Stimulated activated CD4-positive, alpha-beta T cell treated with anti-CD3 and anti-CD28 coated beads, Interleukin-4, amount 100 ng/mL, for 24 hours (primary cell): Measurements from ENCODE around the gene CLEC2L.
"Not testable (repeated sequence)": the region's sequence is repeated elsewhere in the genome, so short reads cannot be mapped to it uniquely, and the experiment has no call there.

Source experiments
- DNase-seq: peaks from one replicate; pipeline ENCODE4 v3.0.0-alpha.2; 2020

Gene CLEC2L

DNA sequence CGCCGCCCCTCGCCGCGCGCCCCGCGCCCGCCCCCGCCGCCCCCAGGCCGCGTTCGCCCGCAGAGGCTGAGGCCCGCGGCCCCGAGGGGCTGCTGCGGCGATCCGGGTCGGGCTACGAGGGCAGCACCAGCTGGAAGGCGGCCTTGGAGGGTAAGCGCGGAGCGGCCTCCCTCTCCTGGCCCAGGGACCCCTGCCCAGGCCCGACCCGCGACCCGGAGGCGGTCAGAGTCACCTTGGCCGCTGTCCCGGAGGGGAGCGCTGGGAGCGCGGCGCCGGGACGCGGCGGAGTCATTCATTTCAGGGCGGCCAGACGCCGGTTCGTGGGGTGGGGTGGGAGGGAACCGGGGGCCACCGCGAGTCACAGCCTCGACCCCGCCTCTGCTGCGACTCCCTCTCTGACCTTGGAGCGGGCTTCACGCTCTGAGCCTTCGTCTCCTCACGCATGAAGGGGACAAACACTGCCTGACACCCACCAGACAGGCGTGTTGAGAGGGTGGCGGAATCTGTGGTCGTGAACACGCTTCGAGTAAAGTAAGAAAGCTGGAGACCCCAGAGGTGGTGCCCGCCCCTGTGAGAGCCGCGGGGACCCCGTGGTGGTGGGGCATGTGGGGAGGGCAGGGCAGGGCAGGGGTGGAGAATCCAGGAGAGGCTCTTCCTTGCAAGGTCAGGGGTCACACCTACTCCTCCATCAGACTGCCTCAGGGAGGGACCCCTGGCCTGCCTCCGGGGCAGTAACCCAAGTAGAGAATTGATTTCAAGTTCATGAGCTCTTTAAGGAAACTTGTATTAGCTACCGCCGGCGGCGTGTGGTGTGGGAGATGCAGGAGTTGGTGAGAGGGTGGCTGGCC is 707 bp downstream of the CLEC2L start:
- no peak for DNase-seq

DNA sequence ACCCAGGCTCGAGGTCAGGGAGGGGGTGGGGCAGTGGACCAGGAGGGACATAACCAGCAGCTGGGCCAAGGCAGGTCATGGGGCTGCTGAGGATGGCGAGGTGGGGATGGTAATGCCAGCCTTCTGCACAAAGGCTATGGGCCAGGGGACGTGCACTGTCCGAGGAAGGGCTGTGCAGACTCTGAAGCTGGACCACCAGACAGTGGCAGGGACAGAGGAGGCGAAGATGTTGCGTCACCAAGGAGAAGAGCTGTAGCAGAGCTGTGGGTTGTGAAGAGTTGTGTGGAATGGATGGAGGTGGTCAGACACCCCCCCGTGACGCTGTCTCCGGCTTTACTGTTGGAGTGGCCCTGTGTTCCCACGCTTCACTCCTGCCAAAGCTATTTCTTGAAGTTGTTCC is 1.8 kb downstream of the CLEC2L start:
- no peak for DNase-seq

DNA sequence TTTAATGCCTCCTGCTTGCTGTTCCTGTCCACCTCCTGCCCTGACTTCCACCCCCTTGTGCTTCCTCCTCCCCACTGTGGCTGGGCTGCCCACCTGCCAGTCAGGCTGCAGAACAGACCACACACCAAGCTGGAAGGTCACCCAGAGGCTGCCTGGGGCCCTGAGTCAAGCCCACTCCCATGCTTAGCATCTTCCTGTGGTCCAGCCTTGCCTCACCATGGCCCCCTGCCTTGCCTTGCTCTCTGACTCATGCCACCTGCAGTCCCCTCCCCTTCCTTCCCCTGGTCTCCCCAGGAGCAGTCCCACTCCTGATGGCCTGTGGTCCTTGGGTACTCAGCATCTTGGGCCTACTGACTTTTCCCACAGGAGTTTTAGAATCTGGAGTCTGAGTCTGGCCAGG is 2.3 kb downstream of the CLEC2L start:
- DNase-seq, result no peak

DNA sequence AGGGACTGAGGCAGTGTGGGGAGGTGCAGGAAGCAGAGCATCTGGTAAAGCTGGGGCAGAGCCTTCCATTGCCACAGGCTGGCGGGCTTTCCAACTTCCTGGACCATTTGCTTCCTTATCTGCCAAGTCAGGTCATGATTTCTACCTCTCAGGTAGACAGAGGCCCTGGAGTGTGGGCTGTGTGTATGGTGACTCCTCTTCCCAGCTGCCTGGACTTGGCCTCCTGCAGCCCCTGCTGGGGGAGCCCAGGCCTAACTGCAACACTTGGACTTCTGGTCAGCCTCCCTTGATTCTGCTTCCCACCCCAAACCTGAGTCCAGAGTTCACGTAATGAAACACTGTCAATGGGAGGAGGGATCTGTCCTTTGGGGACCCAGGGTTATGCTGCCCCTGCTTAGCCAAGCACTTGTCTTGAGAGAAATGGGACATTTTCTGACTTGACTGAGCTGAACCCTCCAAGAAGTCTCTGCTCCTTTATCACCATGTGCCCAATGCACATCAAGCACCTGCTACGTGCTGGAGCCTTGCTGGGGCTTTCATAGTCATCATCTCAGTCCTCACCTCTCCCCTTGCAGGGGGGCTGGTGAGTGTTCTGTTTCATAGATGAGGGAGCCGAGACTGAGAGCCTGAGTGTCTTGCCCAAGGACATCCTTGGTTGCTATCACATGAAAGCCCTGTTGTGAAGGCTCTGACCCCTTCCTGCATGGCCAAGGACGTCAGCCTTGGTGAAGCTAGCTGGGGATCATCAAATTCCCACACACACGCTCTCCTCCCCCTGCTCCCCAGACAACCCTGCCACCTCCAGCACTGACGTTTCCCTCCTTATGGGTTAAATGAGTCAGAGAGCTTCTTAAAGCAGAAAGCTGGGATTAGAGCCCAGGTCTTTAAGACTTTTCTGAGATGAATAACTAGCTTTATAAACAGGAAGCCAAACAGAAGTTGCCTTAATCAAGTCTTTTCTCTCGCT is 3.4 kb downstream of the CLEC2L start:
- DNase-seq, result no peak

DNA sequence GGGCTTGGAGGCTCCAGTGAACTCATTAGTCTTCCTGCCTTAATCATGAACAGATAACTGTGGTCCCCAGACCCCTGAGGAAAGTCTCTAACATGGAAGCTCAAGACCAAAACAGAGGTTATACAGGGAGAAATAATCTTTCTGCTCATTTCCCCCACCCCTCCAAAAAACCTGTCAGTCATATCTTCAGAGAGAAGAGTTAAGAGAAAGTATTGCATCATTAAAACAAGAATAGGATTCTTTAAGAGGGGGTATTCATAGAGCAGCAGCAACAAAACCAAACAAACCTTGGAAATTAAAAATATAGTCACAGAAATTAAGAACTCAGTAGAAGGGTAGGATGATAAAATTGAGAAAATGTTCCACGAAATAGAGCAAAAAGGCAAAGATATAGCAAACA is 7.6 kb downstream of the CLEC2L start:
- no peak for DNase-seq

DNA sequence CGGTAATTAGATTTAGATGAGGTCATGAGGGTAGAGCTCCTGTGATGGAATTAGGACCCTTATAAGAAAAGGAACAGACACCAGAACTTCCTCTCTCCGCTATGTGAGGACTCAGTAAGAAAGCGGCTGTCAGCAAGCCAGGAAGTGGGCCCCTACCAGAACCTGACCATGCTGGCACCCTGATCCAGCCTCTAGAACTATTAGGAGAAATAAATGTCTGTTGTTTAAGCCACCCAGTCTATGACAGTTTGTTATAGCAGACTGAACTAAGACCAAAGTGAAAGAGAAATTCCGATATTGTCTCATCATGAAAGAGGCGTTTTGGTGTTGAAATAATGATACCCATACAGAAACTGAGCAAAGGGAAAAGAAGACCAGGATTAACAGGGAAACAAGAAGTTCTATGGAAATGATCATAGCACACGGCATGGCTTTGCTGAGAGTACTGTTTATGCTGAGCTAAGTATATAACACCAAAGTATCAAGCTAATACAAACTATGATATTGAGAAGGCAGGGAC is 9.2 kb downstream of the CLEC2L start:
- no peak for DNase-seq

DNA sequence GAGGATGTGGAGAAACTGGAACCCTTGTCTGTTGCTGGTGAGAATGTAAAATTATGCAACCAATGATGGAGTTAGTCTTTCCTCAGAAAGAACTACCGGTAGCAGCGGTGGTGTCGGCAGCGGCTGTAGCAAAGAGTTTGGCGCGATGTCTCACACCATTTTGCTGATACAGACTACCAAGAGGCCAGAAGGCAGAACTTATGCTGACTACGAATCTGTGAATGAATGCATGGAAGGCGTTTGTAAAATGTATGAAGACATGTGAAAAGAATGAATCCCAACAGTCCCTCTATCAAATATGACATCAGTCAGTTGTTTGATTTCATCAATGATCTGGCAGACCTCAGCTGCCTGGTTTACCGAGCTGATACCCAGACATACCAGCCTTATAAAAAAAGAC is 10.6 kb downstream of the CLEC2L start:
- DNase-seq, result no peak

DNA sequence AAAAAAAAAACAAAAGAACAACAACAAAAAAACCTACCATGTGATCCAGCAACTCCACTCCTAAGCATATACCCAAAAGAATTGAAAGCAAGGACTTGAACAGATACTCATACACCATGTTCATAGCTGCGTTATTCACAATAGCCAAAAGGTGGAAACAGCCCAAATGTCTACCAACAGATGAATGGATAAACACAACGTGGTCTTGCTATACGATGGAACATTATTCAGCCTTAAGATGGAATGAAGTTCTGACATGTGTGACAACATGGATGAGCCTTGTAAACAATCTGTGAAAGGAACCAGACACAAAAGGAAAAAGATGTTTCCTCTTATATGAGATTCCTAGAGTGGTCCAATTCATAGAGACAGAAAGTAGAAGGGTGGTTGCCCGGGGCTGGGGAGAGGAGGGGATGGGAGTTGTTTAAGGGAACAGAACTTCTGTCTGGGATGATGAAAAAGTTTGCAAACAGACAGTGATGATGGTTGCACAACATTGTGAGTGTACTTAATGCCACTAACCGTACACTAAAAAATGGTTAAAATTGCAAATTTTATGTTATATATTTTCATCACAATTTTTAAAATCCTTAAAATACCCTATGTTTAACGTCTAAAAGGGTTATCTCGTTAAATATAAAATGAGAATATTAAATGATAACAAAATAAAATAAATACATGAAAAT is 11.6 kb downstream of the CLEC2L start:
- DNase-seq, result no peak

DNA sequence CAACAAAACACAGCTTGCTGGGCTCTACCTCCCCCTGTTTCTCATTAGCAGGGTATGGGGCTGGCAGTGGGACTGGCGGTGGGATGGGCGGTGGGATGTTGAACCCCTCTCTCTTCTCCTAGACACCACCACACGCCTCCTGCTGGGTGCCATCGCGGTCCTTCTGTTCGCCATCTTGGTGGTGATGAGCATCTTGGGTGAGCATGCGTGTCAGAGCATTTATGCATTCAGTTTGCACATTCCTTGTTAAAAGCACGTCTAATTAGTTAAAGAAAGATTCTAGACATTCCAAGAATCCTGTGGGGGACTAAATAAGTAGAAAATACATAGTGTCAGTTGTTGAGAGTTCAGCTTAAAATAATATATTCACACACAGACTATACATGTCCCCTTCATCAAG is 12.7 kb downstream of the CLEC2L start:
- DNase-seq, result no peak

DNA sequence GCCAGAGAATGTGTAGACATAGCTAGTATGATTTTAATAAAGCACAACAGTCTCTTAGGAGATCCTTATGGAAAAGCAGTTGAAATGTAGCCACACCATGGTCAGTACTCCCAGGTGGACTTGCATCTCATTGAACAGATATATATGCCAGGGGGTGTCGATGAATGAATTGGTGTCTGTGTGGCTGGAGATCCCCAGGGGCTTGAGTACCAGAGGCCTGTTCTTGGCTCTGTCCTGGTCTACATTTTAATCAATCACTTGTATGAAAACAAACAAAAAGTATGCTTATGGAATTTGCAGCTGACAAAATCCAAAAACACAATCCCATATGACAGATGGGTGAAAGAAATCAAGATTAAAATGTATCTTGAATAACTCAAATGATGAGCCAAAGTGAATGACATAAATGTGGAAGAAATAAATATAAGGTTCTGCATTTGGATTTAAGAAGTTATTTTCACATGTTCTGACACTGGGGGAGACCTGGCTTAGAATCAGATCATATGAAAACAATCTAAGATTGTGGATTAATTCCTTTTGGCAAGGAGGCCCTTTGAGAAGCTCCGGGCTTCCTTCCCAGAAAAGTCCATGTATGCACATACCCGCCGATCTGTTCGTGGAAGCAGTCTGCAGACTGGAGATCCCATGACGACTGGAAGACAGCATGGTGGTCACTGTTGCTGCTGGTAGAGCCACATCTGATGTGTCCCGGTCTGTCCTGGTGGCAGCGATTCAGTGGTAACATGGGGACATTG is 15.6 kb downstream of the CLEC2L start:
- no peak for DNase-seq

DNA sequence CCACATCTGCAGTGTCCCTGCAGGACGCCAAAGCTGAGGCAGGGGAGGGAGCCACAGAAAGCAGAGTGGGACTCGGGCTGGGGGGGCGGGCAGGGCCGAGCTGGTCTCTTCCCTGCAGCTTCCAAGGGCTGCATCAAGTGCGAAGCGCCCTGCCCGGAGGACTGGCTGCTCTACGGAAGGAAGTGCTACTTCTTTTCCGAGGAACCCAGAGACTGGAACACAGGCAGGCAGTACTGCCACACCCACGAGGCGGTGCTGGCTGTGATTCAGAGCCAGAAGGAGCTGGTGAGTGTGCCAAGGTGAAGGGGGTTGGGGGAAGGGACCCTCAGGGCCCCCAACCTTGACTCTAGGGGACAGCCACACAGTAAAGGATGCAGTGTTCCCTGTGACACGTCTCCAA is 16.7 kb downstream of the CLEC2L start:
- no peak for DNase-seq

DNA sequence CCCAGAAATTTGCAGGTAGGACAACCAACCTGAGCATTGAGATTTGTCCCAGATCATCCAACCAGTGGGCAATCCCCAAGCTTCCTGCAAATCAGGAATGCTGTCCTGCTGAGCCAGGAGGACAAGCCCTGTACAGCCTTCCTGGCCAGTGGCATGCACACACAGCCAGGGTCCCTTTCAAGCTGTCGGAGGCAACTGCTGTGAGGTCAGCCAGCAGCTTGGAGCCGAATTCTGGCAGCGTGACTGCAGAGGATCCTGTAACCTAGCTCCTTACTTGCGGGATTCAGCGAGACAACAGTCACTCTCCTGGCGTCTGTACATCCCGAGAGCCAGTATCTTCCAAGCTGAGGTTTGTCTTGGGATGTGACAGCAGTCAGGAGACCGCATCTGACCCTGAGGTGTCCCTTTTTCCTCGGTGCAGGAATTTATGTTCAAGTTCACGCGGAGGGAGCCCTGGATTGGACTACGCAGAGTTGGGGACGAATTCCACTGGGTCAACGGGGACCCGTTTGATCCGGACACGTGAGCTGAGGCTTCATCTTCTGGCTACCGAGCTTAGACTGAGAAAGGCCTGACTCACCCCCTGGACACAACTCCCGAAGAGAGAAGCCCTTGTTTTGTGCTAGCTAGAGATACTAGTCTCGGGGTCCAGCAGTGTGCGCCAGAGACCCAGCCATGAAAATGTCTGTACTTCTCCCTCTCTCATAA is 18.3 kb downstream of the CLEC2L start:
- no peak for DNase-seq

DNA sequence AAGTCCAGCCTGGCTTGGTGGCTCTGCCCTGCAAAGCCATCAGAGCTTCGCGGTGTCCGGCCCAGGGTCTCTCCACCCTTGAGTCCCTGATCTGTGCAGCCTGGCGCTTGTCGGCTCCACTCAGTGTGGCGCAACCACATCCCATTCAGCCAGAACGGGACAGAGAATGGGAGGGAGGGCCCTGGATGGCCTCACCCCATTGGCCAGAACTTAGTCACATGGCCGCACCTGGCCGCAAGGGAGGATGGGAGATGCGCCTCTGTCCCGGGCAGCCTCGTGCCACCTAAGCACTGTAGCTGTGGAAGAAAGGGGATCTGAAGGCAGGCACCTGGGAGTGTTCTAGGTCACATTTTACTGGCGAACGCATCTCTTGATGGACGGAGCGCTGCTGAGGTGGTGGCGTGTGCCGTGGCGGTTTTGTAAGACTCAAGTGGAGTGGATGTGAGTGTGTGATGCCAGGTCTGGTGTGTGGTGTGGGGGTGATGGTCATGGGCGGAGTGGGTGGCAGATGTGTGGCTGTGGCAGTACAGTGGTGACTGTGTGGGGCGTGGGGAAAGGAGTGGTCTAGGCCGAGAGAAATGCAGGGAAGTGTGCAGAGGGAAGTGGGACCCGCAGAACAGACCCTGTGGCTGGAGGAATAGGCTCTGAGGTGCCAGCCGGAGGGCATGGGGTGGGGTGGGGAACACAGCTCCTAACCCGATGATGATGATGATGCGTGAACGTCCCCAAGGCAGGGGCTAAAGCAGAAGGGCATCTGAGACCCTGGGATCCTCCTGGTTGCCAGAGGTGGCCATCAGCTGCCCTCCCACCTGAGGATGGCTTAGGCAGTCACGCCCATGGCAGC is 19.0 kb downstream of the CLEC2L start:
- DNase-seq, result no peak

DNA sequence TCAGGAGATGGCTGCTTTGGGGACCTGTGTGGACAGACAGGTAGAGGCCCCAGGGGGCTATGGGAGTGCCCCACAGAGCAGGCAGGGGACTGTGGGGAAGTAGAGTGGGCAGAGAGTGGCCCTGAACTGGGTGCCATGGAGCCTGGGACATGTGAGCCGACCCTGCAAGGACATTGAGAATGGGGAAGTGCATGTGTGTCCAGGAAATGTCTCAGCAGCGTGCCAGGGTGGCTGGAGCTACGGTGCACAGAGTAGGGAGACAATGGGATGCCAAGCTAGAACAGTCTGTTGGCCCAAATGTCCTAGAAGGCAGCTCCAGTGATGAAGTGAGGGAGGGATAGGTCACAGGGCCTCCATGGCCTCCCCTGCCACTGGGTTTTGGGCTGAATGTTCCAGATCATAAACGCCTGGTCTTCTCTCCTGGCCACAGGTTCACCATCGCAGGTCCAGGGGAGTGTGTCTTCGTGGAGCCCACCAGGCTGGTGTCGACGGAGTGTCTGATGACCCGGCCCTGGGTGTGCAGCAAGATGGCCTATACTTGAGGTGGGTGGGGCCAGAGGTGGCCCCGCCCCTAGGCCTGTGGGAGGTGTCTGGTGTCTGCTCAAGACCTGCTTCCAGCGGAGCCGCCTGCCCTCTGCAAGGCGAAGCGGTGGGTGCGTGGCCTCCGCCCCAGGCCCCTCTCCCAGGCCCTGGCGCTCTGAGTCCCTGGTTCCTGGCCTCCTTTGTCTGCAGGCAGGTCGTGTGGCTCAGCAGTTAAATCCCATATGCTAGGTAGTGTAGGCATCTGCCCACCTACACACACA is 20.5 kb downstream of the CLEC2L start:
- no peak for DNase-seq

DNA sequence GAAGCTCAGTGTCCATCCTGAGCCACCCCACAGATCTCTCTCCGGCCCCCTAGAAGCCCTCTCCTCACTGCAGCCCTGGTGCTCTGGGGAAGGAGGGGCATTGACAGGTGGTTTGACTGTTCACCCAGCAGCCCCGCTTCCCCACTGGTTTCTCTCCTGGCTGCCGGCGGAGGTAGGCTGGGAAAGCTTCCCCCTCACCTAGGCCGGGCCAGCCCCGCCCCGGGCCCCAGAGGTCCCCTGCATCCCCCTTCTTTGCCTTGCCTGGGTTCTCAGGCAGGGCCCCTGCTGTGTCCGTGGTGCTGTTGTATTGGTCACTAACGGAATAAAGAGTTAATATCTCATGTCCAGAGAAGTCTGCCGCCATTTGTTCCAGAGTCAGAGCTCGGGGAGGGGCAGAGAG is 21.2 kb downstream of the CLEC2L start:
- DNase-seq, result no peak

DNA sequence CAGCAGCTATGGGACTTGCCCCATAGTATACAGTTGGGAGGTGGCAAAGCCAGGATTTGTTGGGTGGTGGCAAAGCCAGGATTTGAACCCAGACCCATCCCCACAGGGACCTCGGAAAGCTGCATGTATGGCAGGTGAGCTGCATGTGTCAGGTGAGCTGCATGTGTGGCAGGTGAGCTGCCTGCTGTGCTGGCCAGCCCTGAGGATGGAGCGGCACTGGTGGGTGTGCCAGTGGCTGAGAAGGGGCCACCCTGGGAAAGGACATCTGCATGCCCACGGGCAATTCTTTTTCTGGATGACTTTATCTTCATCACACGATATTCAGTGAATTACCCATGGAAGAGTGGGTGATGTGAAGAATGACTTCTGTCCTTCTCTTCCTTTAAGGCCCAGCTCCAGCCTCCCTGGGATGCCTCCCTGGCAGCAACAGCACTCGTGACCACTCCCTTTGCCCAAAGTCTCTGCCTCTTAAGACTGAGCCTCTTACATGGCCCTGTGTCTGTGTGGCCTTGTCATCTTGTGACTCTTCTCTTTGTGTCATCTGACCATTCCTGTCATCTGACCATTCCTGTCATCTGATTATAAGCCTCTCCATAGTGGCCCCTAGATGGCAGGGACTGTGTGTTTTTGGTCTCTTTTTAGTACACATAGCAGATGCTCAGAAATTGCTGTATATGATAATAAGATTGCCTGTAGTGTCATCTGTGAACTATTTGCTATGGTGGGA is 25.0 kb downstream of the CLEC2L start:
- DNase-seq, result no peak

DNA sequence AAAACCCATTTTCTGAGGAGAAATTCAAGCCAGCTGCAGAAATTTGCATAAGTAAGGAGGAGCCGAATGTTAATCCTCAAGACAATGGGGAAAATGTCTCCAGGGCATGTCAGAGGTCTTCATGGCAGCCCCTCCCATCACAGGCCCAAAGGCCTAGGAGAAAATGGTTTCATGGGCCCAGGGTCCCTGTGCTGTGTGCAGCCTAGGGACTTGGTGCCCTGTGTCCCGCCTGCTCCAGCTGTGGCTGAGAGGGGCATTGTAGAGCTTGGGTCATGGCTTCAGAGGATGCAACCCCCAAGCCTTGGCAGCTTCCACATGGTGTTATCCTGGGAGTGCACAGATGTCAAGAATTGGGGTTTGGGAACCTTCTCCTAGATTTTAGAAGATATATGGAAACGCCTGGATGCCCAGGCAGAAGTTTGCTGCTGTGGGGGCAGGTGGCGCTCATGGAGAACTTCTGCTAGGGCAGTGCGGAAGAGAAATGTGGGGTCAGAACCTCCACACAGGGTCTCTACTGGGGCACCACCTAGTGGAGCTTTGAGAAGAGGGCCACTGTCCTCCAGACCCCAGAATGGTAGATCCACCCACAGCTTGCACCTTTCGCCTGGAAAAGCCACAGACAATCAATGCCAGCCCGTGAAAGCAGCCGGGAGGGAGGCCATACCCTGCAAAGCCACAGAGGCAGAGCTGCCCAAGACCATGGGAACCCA is 30.7 kb downstream of the CLEC2L start:
- DNase-seq, result not testable (repeated sequence)

DNA sequence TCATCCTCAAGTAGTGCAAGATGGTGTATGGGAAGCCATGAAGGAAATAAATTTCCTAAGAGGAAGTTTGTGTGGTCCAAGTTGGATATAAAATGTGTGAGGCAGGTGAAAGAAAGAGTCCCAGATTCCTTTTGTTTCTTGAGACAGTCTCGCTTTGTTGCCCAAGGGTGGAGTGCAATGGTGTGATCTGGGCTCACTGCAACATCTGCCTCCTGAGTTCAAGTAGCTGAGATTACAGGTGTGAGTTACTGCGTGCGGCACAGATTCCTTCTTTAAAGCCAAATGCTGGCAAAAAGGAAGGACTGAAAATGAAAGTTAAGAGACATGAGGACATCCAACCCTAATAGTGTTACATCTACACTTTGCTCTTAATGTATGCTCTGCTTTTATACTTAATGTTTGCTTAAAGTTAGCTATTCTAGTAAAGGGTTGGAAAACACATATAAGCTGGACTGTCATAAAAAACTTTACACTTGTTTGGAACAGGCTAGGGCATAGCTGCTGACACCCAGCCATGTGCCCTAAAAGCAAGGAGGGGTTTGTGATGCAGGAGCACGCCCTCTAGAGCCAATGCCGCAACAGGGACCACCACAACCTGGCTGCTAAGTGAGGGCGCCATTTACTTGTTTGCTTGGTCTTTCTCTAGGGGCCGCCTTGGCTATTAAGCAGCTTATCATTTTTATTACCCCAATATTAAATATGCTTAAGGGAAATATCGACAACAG is 34.5 kb downstream of the CLEC2L start:
- no peak for DNase-seq
